ENCODE measurements around the gene SRM. TPM values are rescaled to one million over a fixed set of nuclear protein-coding genes. Genes with fewer than 3 reads are reported as not detected.
A peak's percentile ranks its signal among the peaks of the same experiment; 100 is the strongest.

SRM gene
- total and polyA plus RNA-seq, 2 of the 13 experiments (the other 11 are each of a cell fraction or from before 2014, with no cell fraction given): 27.9 to 31.8 TPM

GRCh38 chr1:11099310-11100148 lies 39.7 kb upstream of the SRM start, which contains the start of gene EXOSC10 (continued):
- TF ChIP-seq ONECUT2 (CRISPR knock-in tag; IDR thresholded peaks at IDR 0.05): no peak
- TF ChIP-seq ATF3 (CRISPR knock-in tag; IDR thresholded peaks at IDR 0.05): peak; percentile 17; the same call in 1 of the 2 replicates
- peak; percentile 77; the same call in 1 of the 2 replicates for TF ChIP-seq KDM3A (CRISPR knock-in tag; IDR thresholded peaks at IDR 0.05; ENCODE audit: low read depth)
- TF ChIP-seq TFAP4 (IDR thresholded peaks at IDR 0.05; ENCODE audit: borderline replicate concordance, low read depth): no peak; the same call in 1 of the 2 replicates
- TF ChIP-seq ZNF781 (CRISPR knock-in tag; IDR thresholded peaks at IDR 0.05; ENCODE audit: borderline replicate concordance, not compliant biosample characterization): no peak
- TF ChIP-seq ATF1 (CRISPR knock-in tag; IDR thresholded peaks at IDR 0.05): no peak
- TF ChIP-seq CENPT (CRISPR knock-in tag; IDR thresholded peaks at IDR 0.05; ENCODE audit: low read depth): no peak
- no peak for TF ChIP-seq ZNF17 (CRISPR knock-in tag; IDR thresholded peaks at IDR 0.05)
- TF ChIP-seq CENPBD1 (CRISPR knock-in tag; IDR thresholded peaks at IDR 0.05; ENCODE audit: borderline replicate concordance, low read depth): no peak
- TF ChIP-seq ZNF430 (CRISPR knock-in tag; IDR thresholded peaks at IDR 0.05): peak; percentile 25; the same call in 1 of the 2 replicates
- TF ChIP-seq DMTF1 (CRISPR knock-in tag; IDR thresholded peaks at IDR 0.05): no peak
- TF ChIP-seq MXD4 (CRISPR knock-in tag; IDR thresholded peaks at IDR 0.05): no peak
- TF ChIP-seq TERF1 (CRISPR knock-in tag; IDR thresholded peaks at IDR 0.05): no peak
- no peak for TF ChIP-seq ZBTB1 (CRISPR knock-in tag; IDR thresholded peaks at IDR 0.05; ENCODE audit: borderline replicate concordance)
- TF ChIP-seq ZBTB7B (CRISPR knock-in tag; IDR thresholded peaks at IDR 0.05): peak; percentile 62
- TF ChIP-seq ZNF784 (CRISPR knock-in tag; IDR thresholded peaks at IDR 0.05; ENCODE audit: borderline replicate concordance): peak; percentile 58
- no peak for TF ChIP-seq ZNF674 (CRISPR knock-in tag; IDR thresholded peaks at IDR 0.05; ENCODE audit: low read depth)
- peak; percentile 74; the same call in 1 of the 2 replicates for TF ChIP-seq ZNF598 (CRISPR knock-in tag; IDR thresholded peaks at IDR 0.05; ENCODE audit: borderline replicate concordance)
- no peak for TF ChIP-seq ZNF737 (CRISPR knock-in tag; IDR thresholded peaks at IDR 0.05; ENCODE audit: borderline replicate concordance)
- TF ChIP-seq NFYB (CRISPR knock-in tag; IDR thresholded peaks at IDR 0.05): no peak; the same call in 1 of the 2 replicates
- peak; percentile 73; the same call in 1 of the 2 replicates for TF ChIP-seq NR0B2 (CRISPR knock-in tag; IDR thresholded peaks at IDR 0.05)
